Measurements from ENCODE around the gene CYCS.

CYCS gene

DNA sequence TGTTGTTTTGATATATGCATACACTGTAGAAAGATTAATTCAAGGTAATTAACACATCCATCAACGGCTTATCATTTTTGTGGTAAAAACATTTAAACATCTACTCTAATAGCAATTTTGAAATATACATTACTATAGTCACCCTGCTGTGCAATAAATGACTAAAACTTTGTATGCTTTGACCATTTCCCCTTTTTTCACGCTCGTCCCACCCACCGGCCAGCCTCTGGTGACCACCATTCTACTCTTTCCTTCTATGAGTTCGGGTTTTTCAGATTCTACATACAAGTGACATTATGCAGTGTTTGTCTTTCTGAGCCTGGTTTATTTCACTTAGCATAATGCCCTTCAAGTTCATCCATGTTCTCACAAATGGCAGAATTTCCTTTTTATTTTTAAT, 21.3 kb downstream of the CYCS start:
- Mint-ChIP-seq H3K9me3 (no peaks in the 10 kb centered on the region), H3K27me3 (ENCODE audit: low read depth) (no peaks in the 10 kb centered on the region), H3K4me3 (no peak overlapping the region), H3K4me1 (no peaks in the 10 kb centered on the region), H3K36me3 (ENCODE audit: low read depth) (no peaks in the 10 kb centered on the region), H3K27ac (no peak overlapping the region)
- TF ChIP-seq, protein P1, sequence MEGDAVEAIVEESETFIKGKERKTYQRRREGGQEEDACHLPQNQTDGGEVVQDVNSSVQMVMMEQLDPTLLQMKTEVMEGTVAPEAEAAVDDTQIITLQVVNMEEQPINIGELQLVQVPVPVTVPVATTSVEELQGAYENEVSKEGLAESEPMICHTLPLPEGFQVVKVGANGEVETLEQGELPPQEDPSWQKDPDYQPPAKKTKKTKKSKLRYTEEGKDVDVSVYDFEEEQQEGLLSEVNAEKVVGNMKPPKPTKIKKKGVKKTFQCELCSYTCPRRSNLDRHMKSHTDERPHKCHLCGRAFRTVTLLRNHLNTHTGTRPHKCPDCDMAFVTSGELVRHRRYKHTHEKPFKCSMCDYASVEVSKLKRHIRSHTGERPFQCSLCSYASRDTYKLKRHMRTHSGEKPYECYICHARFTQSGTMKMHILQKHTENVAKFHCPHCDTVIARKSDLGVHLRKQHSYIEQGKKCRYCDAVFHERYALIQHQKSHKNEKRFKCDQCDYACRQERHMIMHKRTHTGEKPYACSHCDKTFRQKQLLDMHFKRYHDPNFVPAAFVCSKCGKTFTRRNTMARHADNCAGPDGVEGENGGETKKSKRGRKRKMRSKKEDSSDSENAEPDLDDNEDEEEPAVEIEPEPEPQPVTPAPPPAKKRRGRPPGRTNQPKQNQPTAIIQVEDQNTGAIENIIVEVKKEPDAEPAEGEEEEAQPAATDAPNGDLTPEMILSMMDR (IDR thresholded peaks at IDR 0.05; ENCODE audit: unreplicated experiment in 3 of 3) = no peak

DNA sequence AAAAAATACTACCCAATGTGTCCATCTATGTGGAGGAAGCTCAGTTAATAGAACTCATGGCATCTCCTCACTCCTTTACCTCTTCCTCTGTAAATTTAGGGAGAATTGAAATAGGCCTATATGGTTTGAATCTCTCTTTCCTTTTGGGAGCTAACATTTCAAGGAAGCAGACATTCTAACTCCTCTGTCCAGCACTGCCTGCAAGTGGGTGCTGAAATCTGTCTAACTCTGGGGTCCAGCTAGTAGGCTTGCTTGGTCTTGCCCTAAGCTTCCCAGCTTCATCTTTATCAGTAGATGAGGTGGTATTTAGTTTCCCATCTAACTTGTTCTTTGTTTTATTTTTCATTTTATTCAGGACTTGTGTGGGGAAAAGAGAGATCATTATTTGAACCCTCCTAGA, 23.2 kb downstream of the CYCS start:
- Mint-ChIP-seq H3K9me3 (no peaks in the 10 kb centered on the region), H3K27me3 (ENCODE audit: low read depth) (no peaks in the 10 kb centered on the region), H3K27ac (no peak overlapping the region), H3K36me3 (ENCODE audit: low read depth) (no peaks in the 10 kb centered on the region), H3K4me1 (no peaks in the 10 kb centered on the region), H3K4me3 (no peak overlapping the region)
- TF ChIP-seq, protein P1 (IDR thresholded peaks at IDR 0.05; ENCODE audit: unreplicated experiment in 3 of 3) = no peak

GRCh38 chr7:25098096-25099046, 26.7 kb downstream of the CYCS start:
- Mint-ChIP-seq H3K9me3 (no peaks in the 10 kb centered on the region), H3K27me3 (ENCODE audit: low read depth) (no peaks in the 10 kb centered on the region), H3K4me1 (no peaks in the 10 kb centered on the region), H3K27ac (no peak overlapping the region), H3K36me3 (ENCODE audit: low read depth) (no peaks in the 10 kb centered on the region), H3K4me3 (no peak overlapping the region)
- TF ChIP-seq, protein P1 (IDR thresholded peaks at IDR 0.05; ENCODE audit: unreplicated experiment in 3 of 3) = peak; percentile 79 to 86 (median 84)

- Mint-ChIP-seq H3K4me1 (peaks cover 2% of the 10 kb centered on the region), H3K27ac (no peak overlapping the region), H3K4me3 (no peak overlapping the region), H3K27me3 (ENCODE audit: low read depth) (no peaks in the 10 kb centered on the region), H3K9me3 (no peaks in the 10 kb centered on the region), H3K36me3 (ENCODE audit: low read depth) (no peaks in the 10 kb centered on the region)
- TF ChIP-seq, protein P1 (IDR thresholded peaks at IDR 0.05; ENCODE audit: unreplicated experiment in 3 of 3) = no peak
These were observed 29.3 kb downstream of the CYCS start for GRCh38 chr7:25095516-25096345.

DNA sequence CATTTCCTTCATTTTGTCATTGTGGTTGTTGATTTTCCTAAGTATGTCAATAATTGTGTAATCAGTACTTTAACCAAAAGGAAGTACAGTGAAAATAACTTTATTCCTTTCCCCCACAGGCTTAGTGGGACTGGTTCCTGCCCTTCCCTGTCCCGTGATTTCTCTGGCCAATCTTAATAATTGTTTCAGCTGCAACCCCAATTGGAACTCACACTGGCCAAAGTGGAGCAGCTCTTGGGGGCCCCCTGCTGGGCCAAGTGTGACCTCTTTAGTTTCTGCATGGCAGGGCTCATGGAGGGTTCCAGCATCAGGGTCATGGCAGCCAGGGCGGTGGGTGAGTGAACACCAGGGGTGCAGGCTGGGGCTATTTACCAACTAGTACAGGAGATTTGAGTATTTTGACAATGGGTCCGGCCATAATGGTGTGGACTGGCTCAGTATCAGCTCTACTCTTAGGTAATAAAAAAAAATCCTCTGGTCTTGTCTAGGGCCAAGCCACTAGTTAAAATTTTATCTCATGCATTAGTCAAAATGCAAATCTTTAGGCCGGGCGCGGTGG, 31.7 kb downstream of the CYCS start:
- peaks cover 4% of the 10 kb centered on the region for H3K27me3 Mint-ChIP-seq (ENCODE audit: low read depth)
- H3K4me1 Mint-ChIP-seq = peaks cover 5% of the 10 kb centered on the region
- no peaks in the 10 kb centered on the region for H3K9me3 Mint-ChIP-seq
- H3K4me3 Mint-ChIP-seq = no peak overlapping the region
- TF ChIP-seq, protein P1 (IDR thresholded peaks at IDR 0.05; ENCODE audit: unreplicated experiment in 3 of 3) = peak; percentile 59 to 65 (median 62)
- no peak overlapping the region for H3K27ac Mint-ChIP-seq
- H3K36me3 Mint-ChIP-seq (ENCODE audit: low read depth) = no peaks in the 10 kb centered on the region

Measured in nephron (organoid).